DND-41 (cell line): ENCODE results near the gene APOL3.
A peak's percentile ranks its signal among the peaks of the same experiment; 100 is the strongest.

Experiments used
- ATAC-seq: fragments of 200-7000 bp; cut with Tn5 transposase; 3 replicates; pipeline ENCODE4 v1.9.1; 2021; ENCODE audit warnings: low read depth; ENCODE audit not compliant: insufficient read depth
- DNase-seq: peaks from one replicate; pipeline ENCODE4 v3.0.0-alpha.2; 2020
- H2AFZ ChIP-seq: 2 replicates; pipeline ENCODE4 v1.6.0; 2012; ENCODE audit warnings: low read depth, low read length
- H3K27ac ChIP-seq: 2 replicates; pipeline ENCODE4 v1.5.1; 2012; ENCODE audit warnings: low read length, inconsistent platforms
- H3K27me3 ChIP-seq: fragments of 200-600 bp; sonication (generic); 2 replicates; pipeline ENCODE4 v1.6.0; 2012; ENCODE audit warnings: low read length, mild to moderate bottlenecking, inconsistent platforms; ENCODE audit not compliant: insufficient read depth, poor library complexity
- H3K36me3 ChIP-seq: 2 replicates; pipeline ENCODE4 v1.5.1; 2012; ENCODE audit warnings: low read length, inconsistent platforms; ENCODE audit not compliant: insufficient read depth
- H3K4me1 ChIP-seq: 2 replicates; pipeline ENCODE4 v1.5.1; 2012; ENCODE audit warnings: mild to moderate bottlenecking, low read length; ENCODE audit not compliant: insufficient read depth
- H3K4me2 ChIP-seq: 2 replicates; pipeline ENCODE4 v1.6.0; 2012; ENCODE audit warnings: mild to moderate bottlenecking, moderate library complexity, low read length, inconsistent platforms; ENCODE audit not compliant: insufficient read depth
- H3K4me3 ChIP-seq, 2 experiments: fragments of 200-600 bp in 1 of 2; shearing (Covaris generic) in 1 of 2; 2 replicates each; pipeline ENCODE4 v1.5.1; 2012 to 2016; ENCODE audit warnings: inconsistent platforms in 2 of 2, low read length in 2 of 2, mild to moderate bottlenecking in 2 of 2, low read depth in 1 of 2, moderate library complexity in 1 of 2
- H3K79me2 ChIP-seq: 2 replicates; pipeline ENCODE4 v1.6.0; 2012; ENCODE audit warnings: low read length, inconsistent platforms; ENCODE audit not compliant: insufficient read depth
- H3K9ac ChIP-seq: 2 replicates; pipeline ENCODE4 v1.6.0; 2012; ENCODE audit warnings: low read depth, mild to moderate bottlenecking, inconsistent platforms, low read length, moderate library complexity
- H3K9me3 ChIP-seq: 2 replicates; pipeline ENCODE4 v1.5.1; 2012; ENCODE audit warnings: low read length, moderate library complexity, mild to moderate bottlenecking, inconsistent platforms; ENCODE audit not compliant: insufficient read depth, severe bottlenecking
- H4K20me1 ChIP-seq: 2 replicates; pipeline ENCODE4 v1.6.0; 2012; ENCODE audit warnings: low read length; ENCODE audit not compliant: insufficient read depth
- EZH2 ChIP-seq: IDR thresholded peaks from 3 replicates; pipeline ENCODE4 v1.6.1; 2012; ENCODE audit warnings: borderline replicate concordance, low read depth, mild to moderate bottlenecking, moderate library complexity, low read length, inconsistent platforms; ENCODE audit not compliant: severe bottlenecking
- TF ChIP-seq, protein P1 (sequence below): IDR thresholded peaks from 2 replicates; pipeline ENCODE4 v1.5.1; 2012; ENCODE audit warnings: borderline replicate concordance, low read length, moderate library complexity, mild to moderate bottlenecking; ENCODE audit not compliant: poor library complexity, severe bottlenecking; ENCODE audit errors: extremely low read depth

The APOL3 gene

GRCh38 chr22:36166086-36166485 lies 5.5 kb upstream of the APOL3 start:
- Histone ChIP-seq H3K27ac (no peak overlapping the region), H3K4me3 (no peak overlapping the region), H3K4me1 (peaks cover 47% of the 10 kb centered on the region), H2AFZ (no peak overlapping the region), H3K9ac (no peak overlapping the region), H4K20me1 (no peaks in the 10 kb centered on the region), H3K36me3 (no peaks in the 10 kb centered on the region), H3K9me3 (no peaks in the 10 kb centered on the region), H3K79me2 (no peaks in the 10 kb centered on the region), H3K4me2 (no peak overlapping the region), H3K27me3 (no peaks in the 10 kb centered on the region)
- TF ChIP-seq, protein P1, sequence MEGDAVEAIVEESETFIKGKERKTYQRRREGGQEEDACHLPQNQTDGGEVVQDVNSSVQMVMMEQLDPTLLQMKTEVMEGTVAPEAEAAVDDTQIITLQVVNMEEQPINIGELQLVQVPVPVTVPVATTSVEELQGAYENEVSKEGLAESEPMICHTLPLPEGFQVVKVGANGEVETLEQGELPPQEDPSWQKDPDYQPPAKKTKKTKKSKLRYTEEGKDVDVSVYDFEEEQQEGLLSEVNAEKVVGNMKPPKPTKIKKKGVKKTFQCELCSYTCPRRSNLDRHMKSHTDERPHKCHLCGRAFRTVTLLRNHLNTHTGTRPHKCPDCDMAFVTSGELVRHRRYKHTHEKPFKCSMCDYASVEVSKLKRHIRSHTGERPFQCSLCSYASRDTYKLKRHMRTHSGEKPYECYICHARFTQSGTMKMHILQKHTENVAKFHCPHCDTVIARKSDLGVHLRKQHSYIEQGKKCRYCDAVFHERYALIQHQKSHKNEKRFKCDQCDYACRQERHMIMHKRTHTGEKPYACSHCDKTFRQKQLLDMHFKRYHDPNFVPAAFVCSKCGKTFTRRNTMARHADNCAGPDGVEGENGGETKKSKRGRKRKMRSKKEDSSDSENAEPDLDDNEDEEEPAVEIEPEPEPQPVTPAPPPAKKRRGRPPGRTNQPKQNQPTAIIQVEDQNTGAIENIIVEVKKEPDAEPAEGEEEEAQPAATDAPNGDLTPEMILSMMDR: no peak
- TF ChIP-seq EZH2: no peak
- DNase-seq (no peak), ATAC-seq (no peak)

DNA sequence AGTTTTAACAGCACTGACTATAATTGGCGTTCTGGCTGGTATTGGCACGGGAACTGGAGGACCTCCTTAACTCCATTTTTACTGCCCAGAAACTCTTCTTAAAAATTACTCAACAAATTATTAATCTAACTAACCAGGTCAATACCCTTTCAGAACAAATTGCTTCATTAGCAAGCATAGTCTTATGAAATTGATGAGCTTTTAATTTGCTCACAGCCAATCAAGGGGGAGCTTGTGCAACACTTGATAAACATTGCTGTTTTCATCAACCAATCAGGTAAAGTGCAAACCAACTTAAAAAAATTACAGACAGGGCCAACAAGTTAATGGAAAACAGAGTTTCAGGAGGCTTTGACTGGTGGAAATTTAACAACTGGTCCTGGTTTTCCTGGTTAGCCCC lies 4.6 kb upstream of the APOL3 start:
- H3K4me3 ChIP-seq: no peak overlapping the region
- no peak overlapping the region for H2AFZ ChIP-seq
- DNase-seq: no peak
- H3K9me3 ChIP-seq: no peaks in the 10 kb centered on the region
- peaks cover 56% of the 10 kb centered on the region for H3K4me1 ChIP-seq
- no peak overlapping the region for H3K9ac ChIP-seq
- no peaks in the 10 kb centered on the region for H3K27me3 ChIP-seq
- no peak for TF ChIP-seq EZH2
- TF ChIP-seq, protein P1: no peak
- no peaks in the 10 kb centered on the region for H3K36me3 ChIP-seq
- no peaks in the 10 kb centered on the region for H4K20me1 ChIP-seq
- peaks cover 2% of the 10 kb centered on the region; the same call in 1 of the 2 replicates for H3K79me2 ChIP-seq
- H3K27ac ChIP-seq: no peak overlapping the region
- no peak overlapping the region for H3K4me2 ChIP-seq
- ATAC-seq: no peak

- Histone ChIP-seq H3K79me2 (peaks cover 7% of the 10 kb centered on the region), H3K27ac (no peak overlapping the region), H3K36me3 (no peaks in the 10 kb centered on the region), H3K4me2 (no peak overlapping the region), H3K4me1 (peaks cover 61% of the 10 kb centered on the region), H3K27me3 (no peaks in the 10 kb centered on the region), H2AFZ (no peak overlapping the region), H3K9ac (no peak overlapping the region), H3K9me3 (no peaks in the 10 kb centered on the region), H3K4me3 (no peak overlapping the region), H4K20me1 (no peaks in the 10 kb centered on the region)
- DNase-seq: no peak
- TF ChIP-seq, protein P1: no peak
- no peak for TF ChIP-seq EZH2
- ATAC-seq: no peak
Observed at GRCh38 chr22:36164621-36165020, 4.1 kb upstream of the APOL3 start.

GRCh38 chr22:36163497-36163896 lies 2.9 kb upstream of the APOL3 start:
- H3K9ac ChIP-seq: 0 out of 2 replicates have a peak overlapping the region, but pooled peaks have one; percentile 1
- peaks cover 73% of the 10 kb centered on the region for H3K4me1 ChIP-seq
- no peak for ATAC-seq

More at GRCh38 chr22:36163497-36163896, 2.9 kb upstream of the APOL3 start:
- Histone ChIP-seq H3K79me2 (peaks cover 19% of the 10 kb centered on the region), H3K4me3 (no peak overlapping the region), H3K27ac (peak overlapping the region; percentile 51), H3K9me3 (no peaks in the 10 kb centered on the region), H3K36me3 (no peaks in the 10 kb centered on the region), H3K27me3 (no peaks in the 10 kb centered on the region), H4K20me1 (no peaks in the 10 kb centered on the region), H3K4me2 (no peak overlapping the region), H2AFZ (no peak overlapping the region)
- no peak for DNase-seq
- TF ChIP-seq EZH2: no peak
- TF ChIP-seq, protein P1: no peak
